COLO668 (cell line): ENCODE results near the gene RNF112.

Source experiments
- DNase-seq: peaks from one replicate; lab custom pipeline; 2025; ENCODE audit not compliant: unreplicated experiment; lab: John Stamatoyannopoulos, UW

Gene RNF112, protein sequence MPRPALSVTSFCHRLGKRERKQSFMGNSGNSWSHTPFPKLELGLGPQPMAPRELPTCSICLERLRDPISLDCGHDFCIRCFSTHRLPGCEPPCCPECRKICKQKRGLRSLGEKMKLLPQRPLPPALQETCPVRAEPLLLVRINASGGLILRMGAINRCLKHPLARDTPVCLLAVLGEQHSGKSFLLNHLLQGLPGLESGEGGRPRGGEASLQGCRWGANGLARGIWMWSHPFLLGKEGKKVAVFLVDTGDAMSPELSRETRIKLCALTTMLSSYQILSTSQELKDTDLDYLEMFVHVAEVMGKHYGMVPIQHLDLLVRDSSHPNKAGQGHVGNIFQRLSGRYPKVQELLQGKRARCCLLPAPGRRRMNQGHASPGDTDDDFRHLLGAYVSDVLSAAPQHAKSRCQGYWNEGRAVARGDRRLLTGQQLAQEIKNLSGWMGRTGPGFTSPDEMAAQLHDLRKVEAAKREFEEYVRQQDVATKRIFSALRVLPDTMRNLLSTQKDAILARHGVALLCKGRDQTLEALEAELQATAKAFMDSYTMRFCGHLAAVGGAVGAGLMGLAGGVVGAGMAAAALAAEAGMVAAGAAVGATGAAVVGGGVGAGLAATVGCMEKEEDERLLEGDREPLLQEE

GRCh38 chr17:19410875-19411620 is at the start of gene RNF112:
RNF112 (plus strand) TSS chr17:19411232; CDS start chr17:19411409, 177 bp downstream.
- DNase-seq: no peak

DNA sequence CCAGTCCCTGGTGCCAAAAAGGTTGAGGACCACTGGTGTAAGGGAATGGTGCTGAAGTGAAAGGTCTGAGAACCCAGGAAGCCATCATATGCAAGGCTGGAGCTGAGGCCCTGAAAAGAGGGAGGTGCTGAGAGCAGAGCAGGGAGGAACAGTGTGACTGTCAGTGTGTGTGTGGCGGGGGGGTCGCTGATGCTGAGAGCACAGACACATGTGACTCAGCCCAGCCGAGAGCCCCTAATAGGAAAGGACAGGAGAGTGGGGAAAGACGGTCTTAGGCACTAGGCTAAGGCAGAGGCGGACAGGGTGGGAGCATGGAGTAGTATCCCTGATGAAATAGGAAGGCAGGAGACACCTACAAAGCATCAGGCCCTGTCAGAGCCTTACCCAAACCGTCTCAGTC is 49.7 kb upstream of the RNF112 start:
- DNase-seq: no peak

- DNase-seq: no peak
These were observed 49.1 kb upstream of the RNF112 start for GRCh38 chr17:19361944-19362276.

DNA sequence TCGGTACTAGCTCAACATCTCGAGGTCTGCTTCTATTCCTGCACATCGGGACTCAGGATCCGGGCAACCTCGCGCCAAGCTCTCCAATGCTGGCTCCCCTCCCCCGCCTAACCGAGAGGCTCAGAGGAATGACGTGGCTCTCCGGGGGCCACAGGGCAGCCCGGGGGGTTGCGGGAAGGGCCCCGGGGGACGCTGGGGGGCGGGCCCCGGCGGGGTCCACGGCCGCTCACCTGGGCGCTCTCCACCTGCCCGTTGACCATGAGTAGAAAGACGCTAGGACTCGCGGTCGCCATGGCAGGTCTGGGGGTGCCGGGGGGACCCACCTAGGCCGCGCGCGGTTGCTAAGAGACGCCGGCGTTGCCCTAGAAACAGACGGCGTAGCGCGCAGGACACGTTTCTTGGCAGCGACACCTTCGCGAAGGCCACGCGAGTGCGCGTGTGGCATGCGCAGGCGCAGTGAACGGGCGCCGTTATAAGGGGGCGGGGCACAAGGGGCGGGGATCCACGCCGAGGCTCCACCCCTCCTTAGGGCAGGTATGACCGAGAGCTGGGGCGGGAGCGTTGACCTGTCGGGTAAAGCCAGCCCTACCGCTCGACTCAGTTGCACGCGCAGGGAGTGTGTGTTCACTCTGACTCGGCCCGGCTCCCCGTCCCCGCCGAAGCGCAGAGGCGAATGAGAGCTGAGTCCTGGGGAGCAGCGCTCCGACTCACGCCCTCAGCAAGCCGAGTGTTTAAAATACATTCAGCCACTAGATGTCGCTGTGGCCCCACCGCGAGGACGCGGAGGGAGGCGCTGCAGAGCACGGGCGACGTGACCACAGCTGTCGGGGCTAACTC is 48.5 kb upstream of the RNF112 start, which contains the start of gene B9D1:
TSS of gene B9D1 (minus strand) at position 447 of the 837 bp plus-strand sequence. CDS start at position 293, 154 bp downstream.
- DNase-seq: peak; percentile 84

DNA sequence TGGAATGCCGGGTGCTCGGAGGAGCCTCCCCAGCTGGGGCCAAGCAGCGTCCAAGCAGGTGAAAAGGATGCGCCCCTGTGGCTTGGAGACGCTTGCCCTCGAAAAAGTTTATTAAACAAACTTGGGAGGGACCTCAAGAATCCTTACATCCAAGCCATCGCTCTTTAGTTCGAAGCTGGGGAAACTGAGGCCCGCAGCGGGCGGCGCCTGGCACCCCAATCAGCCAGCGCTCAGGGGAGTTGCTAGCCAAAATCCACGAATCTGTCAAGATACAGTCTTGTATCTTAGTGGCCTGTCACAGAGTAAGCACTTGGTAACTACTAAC is 48.0 kb upstream of the RNF112 start:
- no peak for DNase-seq

DNA sequence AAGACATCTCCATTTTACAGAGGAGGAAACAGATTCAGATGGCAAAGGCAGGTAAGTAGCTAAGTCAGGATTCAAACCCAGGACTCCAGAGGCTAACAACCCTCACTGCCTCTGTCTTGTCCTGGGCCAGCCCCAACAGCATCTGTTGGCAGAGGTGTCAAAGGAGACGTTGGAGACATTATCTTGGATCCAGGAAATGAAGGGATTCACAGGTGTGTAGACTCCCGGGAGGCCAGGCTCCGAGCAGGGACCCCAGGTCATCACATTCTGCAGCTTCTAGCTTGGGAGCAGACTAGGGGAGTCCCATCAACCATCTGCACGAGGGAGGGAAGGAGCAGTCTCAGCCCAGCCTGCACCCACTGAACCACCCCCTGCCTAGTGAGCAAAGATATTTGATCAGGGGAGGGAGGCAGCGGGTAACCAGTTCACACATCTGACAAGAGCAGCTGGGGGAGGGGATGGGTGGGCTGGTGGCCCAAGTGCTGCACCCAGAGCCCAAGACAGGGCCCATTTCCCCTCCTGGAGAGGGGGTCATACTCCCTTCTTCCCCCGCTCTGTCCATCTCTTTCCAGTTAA is 47.5 kb upstream of the RNF112 start:
- no peak for DNase-seq

- DNase-seq: no peak
These were observed 46.1 kb upstream of the RNF112 start for GRCh38 chr17:19364699-19365498.

DNA sequence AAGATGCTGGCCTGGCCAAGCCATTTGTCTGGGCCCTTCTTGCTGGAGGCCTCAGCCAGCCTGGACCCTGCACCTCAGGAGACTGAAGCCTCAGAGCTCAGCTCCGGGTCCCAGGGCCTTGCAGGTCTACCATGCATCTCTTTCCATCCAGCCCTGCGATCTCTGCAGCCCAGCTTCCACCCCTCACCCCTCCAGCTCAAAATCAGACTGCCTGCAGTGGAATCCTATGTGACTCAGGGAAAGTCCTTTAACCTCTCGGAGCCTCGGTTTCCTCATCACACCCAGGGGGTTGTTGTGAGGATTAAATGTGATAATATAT is 45.6 kb upstream of the RNF112 start:
- DNase-seq: no peak

DNA sequence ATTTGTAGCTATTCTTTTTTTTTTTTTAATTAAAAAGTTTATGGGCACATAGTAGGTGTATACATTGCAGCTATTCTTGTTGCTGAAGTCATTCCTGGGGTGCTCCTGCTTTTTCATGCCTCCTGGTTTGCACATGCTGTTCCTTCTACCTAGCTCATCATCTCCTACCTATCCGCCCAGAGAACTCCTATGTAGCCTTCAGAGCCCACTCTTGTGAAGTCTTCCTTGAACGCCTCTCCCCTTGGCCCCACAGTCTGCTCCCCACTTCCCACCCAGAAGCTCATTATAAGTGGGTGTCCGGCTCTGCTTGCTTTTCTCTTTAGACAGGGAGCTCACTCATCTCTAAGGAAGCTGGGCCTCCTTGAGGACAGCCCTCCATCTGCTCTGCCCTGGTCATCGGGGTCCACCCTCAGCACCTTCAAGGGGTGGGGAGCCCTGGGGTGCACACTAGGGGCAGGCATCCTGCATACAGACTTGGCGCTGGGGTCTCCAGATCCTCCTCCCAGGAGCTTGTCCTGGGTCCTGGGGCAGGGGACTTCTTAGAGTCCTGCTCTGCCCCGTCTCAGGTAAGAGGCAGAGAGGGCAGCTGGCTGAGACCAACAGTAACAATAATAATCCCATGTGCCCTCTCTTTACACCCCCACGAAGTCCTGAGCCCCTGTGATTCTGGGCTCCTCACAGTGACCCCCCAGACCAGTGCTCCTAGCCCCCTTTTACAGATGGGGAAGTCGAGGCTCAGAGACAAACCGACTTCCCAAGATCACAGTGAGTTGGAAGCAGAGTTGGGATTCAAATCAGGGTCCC is 45.0 kb upstream of the RNF112 start:
- DNase-seq: no peak

DNA sequence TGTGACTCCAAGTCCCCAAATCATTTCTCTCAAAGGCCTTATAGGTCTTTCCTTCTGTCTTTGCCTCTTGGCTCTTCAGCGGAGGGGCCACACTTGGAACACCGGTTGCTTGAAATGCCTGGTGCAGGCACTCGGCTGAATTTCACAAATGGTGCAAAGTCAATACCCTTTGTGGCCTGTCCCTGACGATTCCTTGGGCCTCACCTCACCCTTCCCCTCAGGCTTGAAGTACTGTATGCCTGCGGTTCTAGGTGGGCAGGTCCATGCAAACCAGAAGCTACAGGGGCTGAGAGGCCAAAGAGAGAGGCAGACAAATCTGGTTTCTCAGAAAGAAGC is 44.4 kb upstream of the RNF112 start:
- no peak for DNase-seq

DNA sequence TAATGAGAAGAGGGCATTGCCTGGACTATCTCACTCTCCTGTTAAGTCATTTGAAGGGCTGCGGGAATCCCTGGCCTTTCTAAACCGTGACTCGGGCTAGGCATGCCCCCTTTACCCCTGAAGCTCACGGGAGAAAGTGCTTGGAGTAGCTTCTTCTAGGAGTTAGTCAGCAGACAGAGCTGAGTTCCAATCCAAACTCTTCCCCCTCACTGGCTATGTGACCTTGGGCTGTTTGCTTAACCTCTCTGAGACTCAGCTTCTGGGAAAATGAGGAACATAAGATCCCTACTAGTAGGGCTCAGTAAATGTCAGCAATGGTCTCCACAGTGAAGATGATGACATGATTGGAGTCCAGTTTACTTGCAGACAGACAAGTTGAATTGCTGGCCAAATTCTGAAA is 42.8 kb upstream of the RNF112 start:
- DNase-seq: no peak

DNA sequence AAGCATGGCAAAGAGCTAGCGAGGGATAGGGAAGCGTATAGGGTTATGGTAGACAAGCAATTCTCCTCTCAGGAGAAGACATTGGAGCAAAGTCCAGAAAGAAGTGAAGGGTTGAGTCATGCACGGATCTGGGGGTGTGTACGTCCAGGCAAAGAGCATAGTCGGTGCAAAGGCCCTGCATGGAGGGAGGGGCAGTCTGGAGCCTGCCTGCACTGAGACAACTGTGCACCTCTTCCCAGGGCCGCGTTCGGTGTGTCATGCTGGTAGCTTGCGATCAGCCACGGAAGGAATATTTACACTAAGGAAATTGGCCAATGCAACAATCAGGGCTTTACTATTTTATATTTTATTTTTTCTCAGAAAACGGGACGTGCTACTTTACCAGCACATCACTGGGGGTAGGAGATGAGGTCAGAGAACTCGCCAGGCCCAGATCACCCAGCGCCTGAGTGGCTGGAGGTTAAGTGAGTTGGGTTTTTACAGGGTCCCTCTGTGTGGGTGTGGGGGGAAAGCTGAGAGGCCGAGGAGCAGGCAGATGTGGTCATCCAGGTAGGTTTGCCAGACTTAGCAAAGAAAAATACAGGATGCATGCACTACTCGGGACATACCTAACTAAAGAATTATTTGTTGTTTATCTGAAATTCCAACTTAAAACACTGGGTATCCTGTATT is 41.8 kb upstream of the RNF112 start:
- no peak for DNase-seq

- no peak for DNase-seq
These were observed 41.1 kb upstream of the RNF112 start for GRCh38 chr17:19369846-19370492.

GRCh38 chr17:19370493-19370960 is 40.5 kb upstream of the RNF112 start:
- DNase-seq: peak; percentile 43

DNA sequence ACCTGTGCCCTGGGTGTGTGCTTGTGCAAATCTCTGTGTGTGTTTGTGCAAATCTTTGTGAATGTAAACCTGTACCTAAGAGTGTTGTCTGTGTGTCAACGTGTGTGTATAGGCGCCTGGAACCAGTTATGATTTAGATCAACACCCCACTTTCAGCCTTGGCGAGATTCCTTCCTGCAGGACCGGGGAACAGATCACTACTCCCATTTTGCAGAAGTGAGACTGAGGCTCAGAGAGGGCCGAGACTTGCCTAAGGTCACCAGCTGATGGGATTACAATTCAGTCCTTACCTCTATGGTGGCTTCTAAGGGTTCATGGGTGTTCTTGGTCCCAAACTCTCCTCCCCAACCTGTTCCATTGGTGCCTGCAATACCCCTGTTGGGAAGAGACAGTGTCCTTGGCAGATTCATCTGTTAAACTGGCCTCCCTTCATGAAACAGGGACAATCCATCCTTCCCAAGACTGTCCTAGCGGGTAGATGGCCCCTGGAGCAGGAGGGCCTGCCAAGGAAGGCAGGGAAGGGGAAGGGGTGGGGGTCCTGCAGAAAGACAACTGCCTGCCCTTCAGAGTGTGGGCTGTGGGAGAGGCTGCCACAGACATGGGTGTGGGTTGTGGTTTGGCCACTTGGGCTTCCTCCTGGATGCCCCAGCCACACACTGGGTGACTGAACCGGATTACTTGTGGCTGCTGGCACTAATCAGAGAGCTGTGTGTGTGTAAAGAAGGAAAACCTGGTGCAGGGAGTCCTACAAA is 39.6 kb upstream of the RNF112 start:
- DNase-seq: no peak

GRCh38 chr17:19372011-19372370 is 39.0 kb upstream of the RNF112 start:
- no peak for DNase-seq

- DNase-seq: no peak
These were observed 38.6 kb upstream of the RNF112 start for GRCh38 chr17:19372439-19372838.
